HCT116 (cell line): ENCODE results near the gene MTG2. TPM values are rescaled to one million over a fixed set of nuclear protein-coding genes. Genes with fewer than 3 reads are reported as not detected.
A peak's percentile ranks its signal among the peaks of the same experiment; 100 is the strongest.

Experiments
- ATAC-seq: fragments of 200-7000 bp; cut with Tn5 transposase; 2 replicates; pipeline ENCODE4 v1.9.1; 2020; ENCODE audit warnings: mild to moderate bottlenecking, moderate library complexity
- BruUV-seq: library from RNA; stranded (reverse); fragments of 400-500 nt; replicated peaks from 2 replicates; lab custom pipeline; 2021; lab: Mats Ljungman, UMichigan
- CTCF ChIA-PET: fragments of 300-600 bp; sonication (Branson Sonifier 250); formaldehyde crosslinking; loops from one replicate; lab custom pipeline; 2021; ENCODE audit warnings: antibody characterized with exemption; lab: Charles Lee
- POLR2A ChIA-PET: fragments of 300-600, 350-600 bp; sonication (Branson Sonifier 250); formaldehyde crosslinking; loops from one replicate; lab custom pipeline; 2021; ENCODE audit warnings: antibody characterized with exemption; lab: Charles Lee
- RAD21 ChIA-PET, 2 experiments: fragments of 300-600 bp; sonication (Branson Sonifier 250); formaldehyde crosslinking; loops; one replicate each; lab custom pipeline; 2023; ENCODE audit warnings: low total read pairs in 2 of 2; ENCODE audit not compliant: uncharacterized antibody in 2 of 2, unreplicated experiment in 2 of 2, low non-redundant PET in 1 of 2; lab: Charles Lee
- DNase-seq: peaks from one replicate; pipeline ENCODE4 v3.0.0-alpha.2; 2010; ENCODE audit warnings: low read depth, low spot score
- H2AFZ ChIP-seq: fragments of 200-600 bp; shearing (Covaris generic), sonication (generic); 2 replicates; pipeline ENCODE4 v1.6.1; 2017; ENCODE audit warnings: low read depth, mixed run types, mixed read lengths, antibody characterized with exemption, low read length; ENCODE audit not compliant: poor library complexity, severe bottlenecking
- H3K27ac ChIP-seq: 2 replicates; pipeline ENCODE4 v1.5.1; 2012; ENCODE audit warnings: low read depth, low read length
- H3K27me3 ChIP-seq: fragments of 200-600 bp; sonication (generic); 2 replicates; pipeline ENCODE4 v1.6.1; 2016; ENCODE audit warnings: mixed run types, low read length, mixed read lengths; ENCODE audit not compliant: insufficient read depth
- H3K36me3 ChIP-seq, 2 experiments: fragments of 200-500 bp in 1 of 2; fragments of 200-600 bp in 1 of 2; sonication (Bioruptor generic) in 1 of 2; sonication (generic) in 1 of 2; 2 replicates each; pipeline versions ENCODE4 v1.5.1 to v1.6.1; 2014 to 2016; ENCODE audit warnings: low read length in 2 of 2, inconsistent platforms in 1 of 2, mixed read lengths in 1 of 2, mixed run types in 1 of 2; ENCODE audit not compliant: insufficient read depth in 2 of 2, control insufficient read depth in 1 of 2
- H3K4me1 ChIP-seq, 2 experiments: fragments of 200-600 bp in 1 of 2; sonication (generic) in 1 of 2; 2 replicates each; pipeline versions ENCODE4 v1.5.1 to v1.6.1; 2012 to 2017; ENCODE audit warnings: low read length in 2 of 2, inconsistent platforms in 1 of 2, mild to moderate bottlenecking in 1 of 2, mixed read lengths in 1 of 2, mixed run types in 1 of 2, moderate library complexity in 1 of 2; ENCODE audit not compliant: insufficient read depth in 2 of 2, control insufficient read depth in 1 of 2
- H3K4me2 ChIP-seq: fragments of 200-600 bp; sonication (generic); 2 replicates; pipeline ENCODE4 v1.6.1; 2017; ENCODE audit warnings: mixed run types, low read length, mixed read lengths
- H3K4me3 ChIP-seq, 2 experiments: fragments of 200-600 bp in 1 of 2; sonication (generic) in 1 of 2; replicated peaks in 1 of 2; 2 replicates each; pipeline ENCODE4 v1.5.1; 2011 to 2016; ENCODE audit warnings: low read length in 2 of 2, control low read depth in 1 of 2, low read depth in 1 of 2, mild to moderate bottlenecking in 1 of 2, mixed read lengths in 1 of 2, mixed run types in 1 of 2
- H3K79me2 ChIP-seq: fragments of 200-600 bp; sonication (generic); 2 replicates; pipeline ENCODE4 v1.6.1; 2017; ENCODE audit warnings: mild to moderate bottlenecking, mixed run types, low read length, moderate library complexity, mixed read lengths; ENCODE audit not compliant: insufficient read depth
- H3K9ac ChIP-seq: fragments of 200-600 bp; sonication (generic); 2 replicates; pipeline ENCODE4 v1.6.1; 2016; ENCODE audit warnings: low read length, mixed read lengths
- H3K9me2 ChIP-seq: fragments of 200-600 bp; sonication (generic), shearing (Covaris generic); 2 replicates; pipeline ENCODE4 v1.6.1; 2017; ENCODE audit warnings: mixed run types, mild to moderate bottlenecking, moderate library complexity; ENCODE audit not compliant: insufficient read depth
- H3K9me3 ChIP-seq, 2 experiments: fragments of 200-500 bp in 1 of 2; fragments of 200-600 bp in 1 of 2; sonication (Bioruptor generic) in 1 of 2; sonication (generic) in 1 of 2; 2 replicates each; pipeline ENCODE4 v1.6.1; 2014 to 2017; ENCODE audit warnings: low read length in 2 of 2, mixed read lengths in 2 of 2, inconsistent platforms in 1 of 2, low read depth in 1 of 2, mild to moderate bottlenecking in 1 of 2, mixed run types in 1 of 2, moderate library complexity in 1 of 2; ENCODE audit not compliant: control insufficient read depth in 1 of 2, insufficient read depth in 1 of 2
- H4K20me1 ChIP-seq: fragments of 200-600 bp; sonication (generic), shearing (Covaris generic); 2 replicates; pipeline ENCODE4 v1.6.1; 2017; ENCODE audit warnings: mixed run types, mild to moderate bottlenecking, moderate library complexity; ENCODE audit not compliant: insufficient read depth
- CBX3 ChIP-seq: IDR thresholded peaks from 2 replicates; pipeline ENCODE4 v1.6.1; 2012; ENCODE audit warnings: low read depth
- EGR1 ChIP-seq: IDR thresholded peaks from 2 replicates; pipeline ENCODE4 v1.6.1; 2012; ENCODE audit warnings: low read depth
- EZH2phosphoT487 ChIP-seq: fragments of 200-600 bp; IDR thresholded peaks from 2 replicates; pipeline ENCODE4 v1.6.1; 2018; ENCODE audit warnings: antibody characterized with exemption, borderline replicate concordance
- SP1 ChIP-seq: IDR thresholded peaks from 2 replicates; pipeline ENCODE4 v1.6.1; 2012; ENCODE audit warnings: low read depth
- SRF ChIP-seq: IDR thresholded peaks from 2 replicates; pipeline ENCODE4 v1.6.1; 2012; ENCODE audit warnings: low read depth
- TCF7L2 ChIP-seq: IDR thresholded peaks from 2 replicates; pipeline ENCODE4 v1.7.0; 2011; ENCODE audit warnings: borderline replicate concordance, inconsistent platforms; ENCODE audit not compliant: insufficient read depth, insufficient read length; ENCODE audit errors: extremely low read depth
- YY1 ChIP-seq: IDR thresholded peaks from 2 replicates; pipeline ENCODE4 v1.6.1; 2011; ENCODE audit warnings: low read length, low read depth, moderate library complexity, mild to moderate bottlenecking; ENCODE audit not compliant: insufficient replicate concordance; ENCODE audit errors: extremely low read depth
- intact Hi-C: fragments of 100-400 bp; cut with micrococcal nuclease; formaldehyde crosslinking; loops from 2 replicates; pipeline ENCODE4 v1.10.0; 2022
- total RNA-seq: library from RNA; stranded (reverse); gene quantifications from one replicate; pipeline ENCODE4 v1.2.1, GENCODE V29; 2021; ENCODE audit not compliant: unreplicated experiment
- TF ChIP-seq, protein P1 (sequence below), 3 experiments: fragments of 200-600 bp in 1 of 3; sonication (generic) in 1 of 3; IDR thresholded peaks in 2 of 3; conservative IDR thresholded peaks in 1 of 3; 2 replicates each; pipeline ENCODE4 v1.5.1; 2012 to 2017; ENCODE audit warnings: low read depth in 2 of 3, low read length in 2 of 3, antibody characterized with exemption in 1 of 3, borderline replicate concordance in 1 of 3, control low read depth in 1 of 3, mild to moderate bottlenecking in 1 of 3, mixed read lengths in 1 of 3, mixed run types in 1 of 3, moderate library complexity in 1 of 3; ENCODE audit not compliant: insufficient read depth in 1 of 3

MTG2 gene
- total RNA-seq, 1 experiment from 2014 or later: 43.3 TPM

DNA sequence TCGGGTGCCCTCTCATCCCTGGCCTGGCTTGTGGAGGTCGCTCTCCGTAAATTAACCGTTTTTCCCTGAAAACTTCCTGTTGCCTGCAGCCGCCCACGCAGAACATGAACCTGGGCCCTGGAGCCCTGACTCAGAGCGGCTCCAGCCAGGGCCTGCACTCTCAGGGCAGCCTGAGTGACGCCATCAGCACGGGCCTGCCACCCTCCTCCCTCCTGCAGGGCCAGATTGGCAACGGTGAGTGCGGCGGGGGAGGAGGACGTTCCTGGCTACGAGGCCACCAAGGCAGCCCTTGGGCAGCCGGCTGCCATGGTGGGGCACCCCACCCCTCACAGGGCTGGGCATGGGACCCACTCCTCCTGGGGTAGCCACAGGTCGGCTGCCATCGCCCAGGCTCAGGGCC, 21.5 kb upstream of the MTG2 start:
- H4K20me1 ChIP-seq: peaks cover 3% of the 10 kb centered on the region; the same call in 1 of the 2 replicates
- no TSS peak for BruUV-seq
- TF ChIP-seq EZH2phosphoT487: no peak
- no peak for TF ChIP-seq CBX3
- TF ChIP-seq, protein P1, sequence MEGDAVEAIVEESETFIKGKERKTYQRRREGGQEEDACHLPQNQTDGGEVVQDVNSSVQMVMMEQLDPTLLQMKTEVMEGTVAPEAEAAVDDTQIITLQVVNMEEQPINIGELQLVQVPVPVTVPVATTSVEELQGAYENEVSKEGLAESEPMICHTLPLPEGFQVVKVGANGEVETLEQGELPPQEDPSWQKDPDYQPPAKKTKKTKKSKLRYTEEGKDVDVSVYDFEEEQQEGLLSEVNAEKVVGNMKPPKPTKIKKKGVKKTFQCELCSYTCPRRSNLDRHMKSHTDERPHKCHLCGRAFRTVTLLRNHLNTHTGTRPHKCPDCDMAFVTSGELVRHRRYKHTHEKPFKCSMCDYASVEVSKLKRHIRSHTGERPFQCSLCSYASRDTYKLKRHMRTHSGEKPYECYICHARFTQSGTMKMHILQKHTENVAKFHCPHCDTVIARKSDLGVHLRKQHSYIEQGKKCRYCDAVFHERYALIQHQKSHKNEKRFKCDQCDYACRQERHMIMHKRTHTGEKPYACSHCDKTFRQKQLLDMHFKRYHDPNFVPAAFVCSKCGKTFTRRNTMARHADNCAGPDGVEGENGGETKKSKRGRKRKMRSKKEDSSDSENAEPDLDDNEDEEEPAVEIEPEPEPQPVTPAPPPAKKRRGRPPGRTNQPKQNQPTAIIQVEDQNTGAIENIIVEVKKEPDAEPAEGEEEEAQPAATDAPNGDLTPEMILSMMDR (IDR thresholded peaks at IDR 0.05 in 2 of 3, conservative IDR thresholded peaks at IDR 0.05 in 1 of 3; ENCODE audit: borderline replicate concordance in 1 of 3, insufficient read depth in 1 of 3, low read depth in 2 of 3, low read length in 2 of 3): no peak
- TF ChIP-seq YY1: no peak
- peak; percentile 97 for TF ChIP-seq EGR1
- no peak for TF ChIP-seq TCF7L2
- TF ChIP-seq SP1: peak; percentile 54
- TF ChIP-seq SRF: no peak
- intact Hi-C loops: loop anchor here (2.0 kb wide), 1 partner anchor 21 kb away; the partner anchor contains the start of gene MTG2
- RAD21 ChIA-PET: no interaction called here
- no peaks in the 10 kb centered on the region for H3K27me3 ChIP-seq
- peak overlapping the region; percentile 85 for H3K4me2 ChIP-seq
- no peak for DNase-seq
- peaks cover 39 to 55% of the 10 kb centered on the region in 2 experiments for H3K4me1 ChIP-seq
- CTCF ChIA-PET: no interaction called here
- H3K9ac ChIP-seq: peak overlapping the region; percentile 50
- H3K4me3 ChIP-seq: peak overlapping the region; percentile 22 to 34
- peak; percentile 48 for ATAC-seq
- POLR2A ChIA-PET: no interaction called here
- no peaks in the 10 kb centered on the region for H3K9me3 ChIP-seq
- no peaks in the 10 kb centered on the region for H3K9me2 ChIP-seq
- no peak overlapping the region for H2AFZ ChIP-seq
- peak overlapping the region; percentile 55 for H3K27ac ChIP-seq
- H3K36me3 ChIP-seq: peaks cover 18 to 24% of the 10 kb centered on the region in 2 experiments; a peak in 3 of 4 replicates
- peaks cover 48% of the 10 kb centered on the region for H3K79me2 ChIP-seq
